ENCODE data around the gene IGFN1. TPM values are rescaled to one million over a fixed set of nuclear protein-coding genes. Genes with fewer than 3 reads are reported as not detected.

The IGFN1 gene
- total RNA-seq, 1 donor from 2014 or later = not detected

- no peak for DNase-seq (ENCODE audit: extremely low read depth, low read depth, low spot score)
Measured at GRCh38 chr1:201184307-201185122, 6.1 kb upstream of the IGFN1 start.

- DNase-seq (ENCODE audit: extremely low read depth, low read depth, low spot score) = no peak
Measured at GRCh38 chr1:201185123-201185453, 5.5 kb upstream of the IGFN1 start.

GRCh38 chr1:201185527-201186128 is 5.0 kb upstream of the IGFN1 start:
- no peak for DNase-seq (ENCODE audit: extremely low read depth, low read depth, low spot score)

GRCh38 chr1:201186192-201186591 is 4.4 kb upstream of the IGFN1 start:
- DNase-seq (ENCODE audit: extremely low read depth, low read depth, low spot score) = no peak

- DNase-seq (ENCODE audit: extremely low read depth, low read depth, low spot score) = no peak
Measured at GRCh38 chr1:201189085-201189484, 1.5 kb upstream of the IGFN1 start.

- no peak for DNase-seq (ENCODE audit: extremely low read depth, low read depth, low spot score)
Measured at GRCh38 chr1:201190005-201190404, 619 bp upstream of the IGFN1 start.

GRCh38 chr1:201191653-201192260 is 1.1 kb downstream of the IGFN1 start:
- no peak for DNase-seq (ENCODE audit: extremely low read depth, low read depth, low spot score)

- DNase-seq (ENCODE audit: extremely low read depth, low read depth, low spot score) = no peak
Measured at GRCh38 chr1:201192261-201192788, 1.7 kb downstream of the IGFN1 start.

- no peak for DNase-seq (ENCODE audit: extremely low read depth, low read depth, low spot score)
Measured at GRCh38 chr1:201194046-201194445, 3.4 kb downstream of the IGFN1 start.

- no peak for DNase-seq (ENCODE audit: extremely low read depth, low read depth, low spot score)
Measured at GRCh38 chr1:201198598-201198997, 8.0 kb downstream of the IGFN1 start.

- DNase-seq (ENCODE audit: extremely low read depth, low read depth, low spot score) = no peak
Measured at GRCh38 chr1:201205036-201205435, 14.4 kb downstream of the IGFN1 start.

- no peak for DNase-seq (ENCODE audit: extremely low read depth, low read depth, low spot score)
Measured at GRCh38 chr1:201206176-201206575, 15.6 kb downstream of the IGFN1 start.

- no peak for DNase-seq (ENCODE audit: extremely low read depth, low read depth, low spot score)
Measured at GRCh38 chr1:201207046-201207445, 16.4 kb downstream of the IGFN1 start.

- DNase-seq (ENCODE audit: extremely low read depth, low read depth, low spot score) = no peak
Measured at GRCh38 chr1:201208236-201208635, 17.6 kb downstream of the IGFN1 start.

- DNase-seq (ENCODE audit: extremely low read depth, low read depth, low spot score) = no peak
Measured at GRCh38 chr1:201212056-201212455, 21.4 kb downstream of the IGFN1 start.

- no peak for DNase-seq (ENCODE audit: extremely low read depth, low read depth, low spot score)
Measured at GRCh38 chr1:201212461-201213055, 21.9 kb downstream of the IGFN1 start.

- DNase-seq (ENCODE audit: extremely low read depth, low read depth, low spot score) = no peak
Measured at GRCh38 chr1:201213106-201213770, 22.6 kb downstream of the IGFN1 start.

- no peak for DNase-seq (ENCODE audit: extremely low read depth, low read depth, low spot score)
Measured at GRCh38 chr1:201213926-201214325, 23.3 kb downstream of the IGFN1 start.

GRCh38 chr1:201214461-201214860 is 23.8 kb downstream of the IGFN1 start:
- no peak for DNase-seq (ENCODE audit: extremely low read depth, low read depth, low spot score)

GRCh38 chr1:201214886-201215285 is 24.3 kb downstream of the IGFN1 start:
- no peak for DNase-seq (ENCODE audit: extremely low read depth, low read depth, low spot score)
